ENCODE results near the gene CYP2A6.
A peak's percentile ranks its signal among the peaks of the same experiment; 100 is the strongest.

CYP2A6 gene

GRCh38 chr19:40797166-40797962 is 52.9 kb downstream of the CYP2A6 start:
- peak overlapping the region; percentile 93 for H3K27ac ChIP-seq (ENCODE audit: low read depth in 2 of 2, low read length in 2 of 2)
- peak overlapping the region in 1 of 2 donors; percentile 78 for H3K4me3 ChIP-seq (ENCODE audit: low read length in 2 of 2)
- H3K4me1 ChIP-seq (ENCODE audit: control insufficient read depth in 2 of 2, insufficient read depth in 2 of 2, low read length in 2 of 2) = peaks cover 37 to 40% of the 10 kb centered on the region in 2 donors
- peak overlapping the region in 1 of 2 donors; percentile 68 for H3K9ac ChIP-seq (ENCODE audit: low read depth in 1 of 2, low read length in 2 of 2)
- H3K27me3 ChIP-seq (ENCODE audit: control insufficient read depth in 2 of 2, insufficient read depth in 2 of 2, low read length in 2 of 2) = no peaks in the 10 kb centered on the region
- H3K9me3 ChIP-seq (ENCODE audit: control insufficient read depth in 2 of 2, low read length in 2 of 2) = no peaks in the 10 kb centered on the region
- peaks cover 13 to 21% of the 10 kb centered on the region in 2 donors for H3K36me3 ChIP-seq (ENCODE audit: control insufficient read depth in 2 of 2, insufficient read depth in 2 of 2, low read length in 2 of 2)

Measured in mucosa of rectum (tissue), 2 donors.